Activated CD4-positive, alpha-beta T cell treated with anti-CD3 and anti-CD28 coated beads for 48 hours (primary cell): ENCODE data around the gene SLC9A7.

Experiments used
- DNase-seq: peaks from one replicate; pipeline ENCODE4 v3.0.0-alpha.2; 2020

Gene SLC9A7

GRCh38 chrX:46597208-46597607 is 161.7 kb downstream of the SLC9A7 start:
- no peak for DNase-seq

- no peak for DNase-seq
Observed at GRCh38 chrX:46595084-46595483, 163.8 kb downstream of the SLC9A7 start.

GRCh38 chrX:46589977-46590723 is 168.8 kb downstream of the SLC9A7 start:
- no peak for DNase-seq

- DNase-seq = peak; percentile 57
Observed at GRCh38 chrX:46588263-46588662, 170.7 kb downstream of the SLC9A7 start.

- DNase-seq = no peak
Observed at GRCh38 chrX:46587753-46588171, 171.2 kb downstream of the SLC9A7 start.

- peak; percentile 38 for DNase-seq
Observed at GRCh38 chrX:46587158-46587557, 171.8 kb downstream of the SLC9A7 start.

GRCh38 chrX:46584736-46585135 is 174.2 kb downstream of the SLC9A7 start:
- DNase-seq = no peak

- DNase-seq = no peak
Observed at GRCh38 chrX:46582966-46583365, 176.0 kb downstream of the SLC9A7 start.

- no peak for DNase-seq
Observed at GRCh38 chrX:46582325-46582724, 176.6 kb downstream of the SLC9A7 start.

GRCh38 chrX:46580613-46581012 is 178.3 kb downstream of the SLC9A7 start:
- no peak for DNase-seq

- no peak for DNase-seq
Observed at GRCh38 chrX:46579250-46579649, 179.7 kb downstream of the SLC9A7 start.

- DNase-seq = peak; percentile 2
Observed at GRCh38 chrX:46577221-46578005, 181.5 kb downstream of the SLC9A7 start.

- no peak for DNase-seq
Observed at GRCh38 chrX:46576458-46576857, 182.5 kb downstream of the SLC9A7 start.

- DNase-seq = no peak
Observed at GRCh38 chrX:46575991-46576392, 182.9 kb downstream of the SLC9A7 start.

- no peak for DNase-seq
Observed at GRCh38 chrX:46575586-46575985, 183.3 kb downstream of the SLC9A7 start.

GRCh38 chrX:46574774-46575381 is 184.0 kb downstream of the SLC9A7 start:
- DNase-seq = peak; percentile 56

GRCh38 chrX:46573892-46574773 is 184.8 kb downstream of the SLC9A7 start:
- DNase-seq = peak; percentile 70

- DNase-seq = peak; percentile 70
Observed at GRCh38 chrX:46573331-46573891, 185.5 kb downstream of the SLC9A7 start, which contains the start of gene CHST7. Gene CHST7, plus strand, starts transcription at chrX:46573765. Its CDS starts 167 bp downstream, at chrX:46573932.

GRCh38 chrX:46572340-46572936 is 186.5 kb downstream of the SLC9A7 start:
- DNase-seq = peak; percentile 60

- peak; percentile 9 for DNase-seq
Observed at GRCh38 chrX:46571423-46572339, 187.2 kb downstream of the SLC9A7 start.

- no peak for DNase-seq
Observed at GRCh38 chrX:46569621-46570020, 189.3 kb downstream of the SLC9A7 start.
